Activated CD8-positive, alpha-beta T cell treated with anti-CD3 and anti-CD28 coated beads for 36 hours (primary cell): Measurements from ENCODE around the gene CRYGN. TPM values are rescaled to one million over a fixed set of nuclear protein-coding genes. Genes with fewer than 3 reads are reported as not detected.

Experiments
- ATAC-seq: fragments of 200-7000 bp; cut with Tn5 transposase; one replicate; pipeline ENCODE4 v1.10.0; 2021; ENCODE audit warnings: mild to moderate bottlenecking, moderate library complexity
- CTCF ChIA-PET: fragments of 350-600 bp; sonication (Branson Sonifier 250); formaldehyde crosslinking; loops from one replicate; lab custom pipeline; 2021; ENCODE audit warnings: antibody characterized with exemption; lab: Charles Lee
- POLR2A ChIA-PET: fragments of 350-600 bp; sonication (Branson Sonifier 250); formaldehyde crosslinking; loops from one replicate; lab custom pipeline; 2021; ENCODE audit warnings: antibody characterized with exemption; lab: Charles Lee
- DNase-seq: peaks from one replicate; pipeline ENCODE4 v3.0.0-alpha.2; 2020
- H3K27ac Mint-ChIP-seq: one replicate; pipeline ENCODE4 v1.8.0; 2021; ENCODE audit warnings: mild to moderate bottlenecking, mixed read lengths
- H3K27me3 Mint-ChIP-seq: one replicate; pipeline ENCODE4 v1.8.0; 2021; ENCODE audit warnings: mixed read lengths
- H3K36me3 Mint-ChIP-seq: one replicate; pipeline ENCODE4 v1.8.0; 2021; ENCODE audit warnings: low read depth, mixed read lengths
- H3K4me1 Mint-ChIP-seq: one replicate; pipeline ENCODE4 v1.8.0; 2021; ENCODE audit warnings: low read depth, mixed read lengths
- H3K4me3 Mint-ChIP-seq: one replicate; pipeline ENCODE4 v1.8.0; 2021; ENCODE audit warnings: mild to moderate bottlenecking, moderate library complexity, mixed read lengths
- H3K9me3 Mint-ChIP-seq: one replicate; pipeline ENCODE4 v1.8.0; 2021; ENCODE audit warnings: mixed read lengths
- intact Hi-C: fragments of 100-400 bp; cut with micrococcal nuclease; formaldehyde crosslinking; loops from one replicate; pipeline ENCODE4 v1.10.0; 2022
- total RNA-seq, 2 experiments: library from RNA; stranded (reverse); gene quantifications; one replicate each; pipeline ENCODE4 v1.2.3, GENCODE V29; 2021
- TF ChIP-seq, protein P1 (sequence below): fragments of 200-600 bp; IDR thresholded peaks from one replicate; pipeline ENCODE4 v1.8.0; 2022; ENCODE audit warnings: antibody characterized with exemption, mild to moderate bottlenecking

CRYGN gene
- total RNA-seq, 2 experiments from 2014 or later: 0.16 to 0.90 TPM

DNA sequence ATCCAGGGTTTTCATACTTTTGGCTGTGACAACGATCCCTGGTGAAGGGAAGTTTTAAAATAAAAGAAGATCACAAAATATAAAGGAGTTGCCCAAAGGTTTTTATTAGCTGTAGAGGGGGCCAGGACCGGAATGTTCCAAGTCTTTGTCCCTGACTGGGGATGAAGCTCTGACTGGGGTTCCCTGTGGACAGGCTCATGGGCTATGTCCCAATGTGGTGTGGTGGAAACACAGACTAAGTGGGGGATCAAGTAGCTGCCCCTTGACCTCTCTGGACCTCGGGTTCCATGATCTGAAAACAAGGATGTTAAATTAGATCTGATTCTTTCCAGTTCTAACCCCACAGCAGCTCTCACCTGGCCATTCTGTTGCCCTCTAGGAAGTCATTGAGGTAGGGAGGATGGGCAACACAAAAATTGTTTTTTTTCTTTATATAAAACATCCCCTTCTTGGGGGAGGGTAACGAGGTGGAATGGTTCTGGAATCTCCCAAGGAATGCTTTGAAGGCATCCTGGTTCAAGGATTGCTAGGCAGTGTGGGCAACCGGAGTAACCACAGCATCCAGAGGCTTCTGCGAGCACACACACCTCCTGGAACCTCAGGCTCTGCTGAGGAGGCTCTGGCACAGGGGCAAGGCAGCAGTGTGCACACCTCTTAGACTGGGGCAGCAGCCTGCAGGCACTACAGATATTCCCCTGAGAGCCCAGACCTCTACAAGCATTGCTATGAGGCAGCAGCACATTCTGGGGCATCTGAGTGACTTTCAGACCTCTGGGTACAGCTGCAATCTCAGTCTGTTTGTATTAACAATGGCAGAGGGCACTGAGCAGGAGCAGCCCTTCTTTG, 21.4 kb upstream of the CRYGN start:
- no peak overlapping the region for H3K27ac Mint-ChIP-seq
- no peak for DNase-seq
- ChIA-PET CTCF (interaction anchor here (0.8 to 3.6 kb wide), 3 partner anchors 12 to 93 kb away, joined by 3 to 32 read pairs (median 5); no protein-coding TSS in a partner anchor), POLR2A (interaction anchor here (1.6 kb wide), 1 partner anchor 13 kb away, joined by 5 read pairs; no protein-coding TSS in a partner anchor)
- TF ChIP-seq, protein P1, sequence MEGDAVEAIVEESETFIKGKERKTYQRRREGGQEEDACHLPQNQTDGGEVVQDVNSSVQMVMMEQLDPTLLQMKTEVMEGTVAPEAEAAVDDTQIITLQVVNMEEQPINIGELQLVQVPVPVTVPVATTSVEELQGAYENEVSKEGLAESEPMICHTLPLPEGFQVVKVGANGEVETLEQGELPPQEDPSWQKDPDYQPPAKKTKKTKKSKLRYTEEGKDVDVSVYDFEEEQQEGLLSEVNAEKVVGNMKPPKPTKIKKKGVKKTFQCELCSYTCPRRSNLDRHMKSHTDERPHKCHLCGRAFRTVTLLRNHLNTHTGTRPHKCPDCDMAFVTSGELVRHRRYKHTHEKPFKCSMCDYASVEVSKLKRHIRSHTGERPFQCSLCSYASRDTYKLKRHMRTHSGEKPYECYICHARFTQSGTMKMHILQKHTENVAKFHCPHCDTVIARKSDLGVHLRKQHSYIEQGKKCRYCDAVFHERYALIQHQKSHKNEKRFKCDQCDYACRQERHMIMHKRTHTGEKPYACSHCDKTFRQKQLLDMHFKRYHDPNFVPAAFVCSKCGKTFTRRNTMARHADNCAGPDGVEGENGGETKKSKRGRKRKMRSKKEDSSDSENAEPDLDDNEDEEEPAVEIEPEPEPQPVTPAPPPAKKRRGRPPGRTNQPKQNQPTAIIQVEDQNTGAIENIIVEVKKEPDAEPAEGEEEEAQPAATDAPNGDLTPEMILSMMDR: no peak
- H3K4me1 Mint-ChIP-seq: peaks cover 7% of the 10 kb centered on the region
- intact Hi-C loops: no loop called here
- H3K27me3 Mint-ChIP-seq: peaks cover 11% of the 10 kb centered on the region
- ATAC-seq: no peak
- peaks cover 33% of the 10 kb centered on the region for H3K36me3 Mint-ChIP-seq
- H3K9me3 Mint-ChIP-seq: peaks cover 21% of the 10 kb centered on the region
- H3K4me3 Mint-ChIP-seq: no peak overlapping the region

DNA sequence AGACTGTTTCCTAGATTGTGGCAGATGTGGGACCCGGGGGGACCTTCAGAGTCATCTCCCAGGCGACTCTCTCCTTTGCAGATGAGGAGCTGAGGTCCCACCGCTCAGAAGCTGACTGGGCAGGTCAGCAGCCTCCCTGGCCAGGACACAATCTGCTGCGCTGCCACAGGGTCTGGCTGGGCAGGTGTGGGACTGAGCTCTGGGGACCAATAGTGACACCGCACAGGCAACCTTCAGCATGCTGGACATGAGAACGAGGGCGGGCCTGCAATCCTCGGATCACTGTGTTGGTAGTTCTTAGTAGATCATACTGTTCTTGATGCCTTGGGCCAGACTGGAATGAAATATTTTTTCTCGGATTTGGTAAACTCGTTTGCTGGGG, 20.5 kb upstream of the CRYGN start:
- no peak for ATAC-seq
- POLR2A ChIA-PET: no interaction called here

DNA sequence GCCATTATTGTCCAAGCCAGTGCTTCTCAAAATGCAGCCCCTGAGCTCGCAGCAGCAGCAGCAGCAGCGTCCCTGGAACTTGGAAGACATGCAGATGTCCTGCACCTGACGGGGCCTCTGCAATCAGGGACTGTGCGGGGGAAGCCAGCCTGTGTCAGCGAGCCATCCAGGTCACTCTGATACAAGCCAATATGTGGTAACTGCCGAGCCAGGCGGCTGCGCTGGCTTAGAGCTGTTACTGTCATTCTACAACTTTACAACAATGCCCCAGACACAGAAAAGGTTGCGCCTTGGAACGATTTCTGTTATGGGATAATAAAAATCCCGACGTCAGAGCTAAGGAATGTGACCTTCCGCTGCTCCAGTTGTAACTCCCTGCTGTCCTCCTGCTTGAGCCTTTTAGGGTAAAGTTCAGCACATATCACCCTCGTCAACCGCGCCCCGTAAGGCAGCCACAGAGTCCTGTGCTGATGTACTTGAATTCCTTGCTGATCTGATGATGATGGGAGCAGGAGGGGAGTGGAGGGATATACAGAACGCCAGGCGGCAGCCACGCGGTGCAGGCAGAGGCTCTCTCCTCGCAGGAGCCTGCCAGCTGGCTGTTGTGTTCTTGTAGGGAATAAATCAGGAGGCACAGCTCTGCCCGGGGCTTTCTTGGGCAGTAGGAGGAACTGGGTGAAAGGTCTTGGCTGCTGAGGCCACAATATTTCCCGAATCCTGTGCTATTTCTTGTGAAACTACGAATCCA, 20.0 kb upstream of the CRYGN start:
- ChIA-PET POLR2A (no interaction called here), CTCF (interaction anchor here (1.3 to 3.6 kb wide), 2 partner anchors 11 to 172 kb away, joined by 3 to 32 read pairs; no protein-coding TSS in a partner anchor)
- Mint-ChIP-seq H3K4me1 (peaks cover 7% of the 10 kb centered on the region), H3K27me3 (peaks cover 11% of the 10 kb centered on the region), H3K36me3 (peaks cover 20% of the 10 kb centered on the region), H3K4me3 (no peak overlapping the region), H3K27ac (no peak overlapping the region), H3K9me3 (peaks cover 21% of the 10 kb centered on the region)
- DNase-seq (no peak), ATAC-seq (no peak)
- intact Hi-C loops: no loop called here
- TF ChIP-seq, protein P1: no peak

More for the DNA sequence above, 20.5 kb upstream of the CRYGN start:
- peaks cover 21% of the 10 kb centered on the region for H3K9me3 Mint-ChIP-seq
- peaks cover 11% of the 10 kb centered on the region for H3K27me3 Mint-ChIP-seq
- CTCF ChIA-PET: interaction anchor here (1.3 to 3.6 kb wide), 2 partner anchors 12 to 171 kb away, joined by 3 to 32 read pairs; no protein-coding TSS in a partner anchor
- no peak for DNase-seq
- peaks cover 26% of the 10 kb centered on the region for H3K36me3 Mint-ChIP-seq
- no peak overlapping the region for H3K4me3 Mint-ChIP-seq
- TF ChIP-seq, protein P1: no peak
- intact Hi-C loops: no loop called here
- peaks cover 7% of the 10 kb centered on the region for H3K4me1 Mint-ChIP-seq
- H3K27ac Mint-ChIP-seq: no peak overlapping the region

DNA sequence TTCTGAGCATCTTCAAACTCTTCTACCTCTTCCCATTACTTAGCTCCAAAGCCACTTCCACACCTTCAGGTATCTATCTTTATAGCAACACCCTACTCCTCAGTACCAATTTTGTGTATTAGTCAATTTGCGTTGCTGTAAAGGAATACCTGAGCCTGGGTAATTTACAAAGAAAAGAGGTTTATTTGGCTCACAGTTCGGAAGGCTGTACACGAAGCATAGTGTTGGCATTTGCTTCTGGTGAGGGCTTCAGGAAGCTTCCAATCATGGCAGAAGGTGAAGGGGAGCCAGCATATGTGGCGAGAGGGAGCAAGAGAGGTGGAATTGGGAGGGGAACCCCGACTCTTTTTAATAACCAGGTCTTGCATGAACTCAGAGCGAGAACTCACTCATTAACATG, 17.6 kb upstream of the CRYGN start:
- H3K4me1 Mint-ChIP-seq: peaks cover 7% of the 10 kb centered on the region
- H3K27ac Mint-ChIP-seq: no peak overlapping the region
- H3K27me3 Mint-ChIP-seq: peaks cover 11% of the 10 kb centered on the region
- DNase-seq (no peak), ATAC-seq (no peak)
- peaks cover under 1% of the 10 kb centered on the region for H3K36me3 Mint-ChIP-seq
- intact Hi-C loops: no loop called here
- TF ChIP-seq, protein P1: no peak
- no peak overlapping the region for H3K4me3 Mint-ChIP-seq
- peaks cover 6% of the 10 kb centered on the region for H3K9me3 Mint-ChIP-seq
- ChIA-PET POLR2A (no interaction called here), CTCF (interaction anchor here (1.4 kb wide), 1 partner anchor 91 kb away, joined by 4 read pairs; no protein-coding TSS in a partner anchor)
